NOMO-1 treated with DMSO at 0.1 percent for 48 hours (cell line): ENCODE data around the gene C2orf42.
A peak's percentile ranks its signal among the peaks of the same experiment; 100 is the strongest.
"Not testable (repeated sequence)": the region's sequence is repeated elsewhere in the genome, so short reads cannot be mapped to it uniquely, and the experiment has no call there.

Experiments
- DNase-seq: peaks from one replicate; lab custom pipeline; 2025; ENCODE audit not compliant: unreplicated experiment; lab: John Stamatoyannopoulos, UW

C2orf42 gene

DNA sequence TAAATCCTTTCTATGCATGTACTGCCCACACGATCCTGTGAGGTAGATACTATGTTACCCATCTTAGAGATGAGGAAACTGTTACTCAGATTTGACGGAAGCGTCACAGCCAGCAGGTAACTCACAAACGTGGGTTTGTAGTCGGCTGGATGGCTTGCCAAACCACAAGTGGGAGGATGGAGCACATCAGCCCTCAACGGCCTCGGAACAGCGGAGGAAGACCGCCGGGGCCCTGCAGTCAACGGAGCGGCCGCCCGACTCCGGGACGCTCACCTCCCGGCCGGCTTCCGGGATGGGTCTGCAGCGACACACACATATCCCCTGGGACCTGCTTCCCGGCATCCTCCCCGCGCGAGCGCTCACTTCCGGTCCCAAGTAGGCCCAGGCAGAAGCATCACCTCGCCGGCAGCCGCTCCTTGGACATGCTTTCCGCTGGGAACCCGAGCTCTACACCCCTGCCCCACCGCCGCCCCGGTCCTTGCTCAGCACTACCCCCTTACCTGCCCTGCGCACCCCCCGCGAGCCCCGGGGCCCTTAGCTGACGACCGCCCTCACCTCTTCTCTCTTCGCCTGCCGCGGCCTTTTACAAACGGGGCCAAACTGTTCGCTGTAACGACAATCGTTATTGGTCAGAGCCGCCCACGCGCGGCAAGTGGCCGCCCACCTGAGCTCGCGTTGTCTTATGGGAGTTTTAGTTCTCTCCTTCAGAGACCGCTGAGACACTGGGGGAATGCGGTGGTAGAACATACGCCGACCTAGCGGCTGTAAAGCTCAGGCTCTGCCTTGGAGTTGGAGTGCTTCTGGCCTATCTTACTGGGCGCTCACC, at the start of gene C2orf42:
C2orf42 (minus strand) TSS at position 602 of the 826 bp plus-strand sequence. CDS start 9,034 bp downstream, outside the sequence.
- DNase-seq: peak; percentile 97

DNA sequence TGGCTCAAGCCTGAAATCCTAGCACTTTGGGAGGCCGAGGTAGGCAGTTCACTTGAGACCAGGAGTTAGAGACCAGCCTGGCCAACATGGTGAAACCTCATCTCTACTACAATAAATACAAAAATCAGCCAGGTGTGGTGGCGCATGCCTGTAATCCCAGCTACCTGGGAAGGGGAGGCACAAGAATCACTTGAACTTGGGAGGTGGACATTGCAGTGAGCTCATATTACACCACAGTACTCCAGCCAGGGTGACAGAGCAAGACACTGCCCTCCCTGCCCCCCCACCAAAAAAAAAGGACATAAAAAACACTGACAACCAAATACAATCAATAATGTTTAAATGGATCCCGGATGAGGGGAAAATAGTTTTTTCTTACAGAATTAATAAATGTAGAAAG, 49.8 kb upstream of the C2orf42 start:
- no peak for DNase-seq

DNA sequence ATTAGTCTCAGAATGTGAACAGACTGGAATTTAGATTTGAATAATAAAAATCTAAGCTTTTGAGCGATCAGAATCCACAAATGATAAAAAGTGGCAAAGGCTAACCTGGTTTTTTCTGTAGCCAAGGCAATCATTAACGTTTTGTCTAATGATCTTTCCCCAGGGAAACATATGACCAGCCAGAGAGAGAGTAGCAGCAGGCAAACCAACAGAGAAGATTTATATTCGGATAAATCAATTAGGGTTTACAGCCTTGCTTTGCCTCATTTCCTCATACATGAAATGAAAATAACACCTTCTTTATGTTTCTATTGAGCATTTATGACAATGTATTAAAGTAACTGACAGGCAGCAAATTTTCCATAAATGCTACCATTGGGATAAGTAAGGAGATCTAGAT, 43.1 kb upstream of the C2orf42 start:
- no peak for DNase-seq

DNA sequence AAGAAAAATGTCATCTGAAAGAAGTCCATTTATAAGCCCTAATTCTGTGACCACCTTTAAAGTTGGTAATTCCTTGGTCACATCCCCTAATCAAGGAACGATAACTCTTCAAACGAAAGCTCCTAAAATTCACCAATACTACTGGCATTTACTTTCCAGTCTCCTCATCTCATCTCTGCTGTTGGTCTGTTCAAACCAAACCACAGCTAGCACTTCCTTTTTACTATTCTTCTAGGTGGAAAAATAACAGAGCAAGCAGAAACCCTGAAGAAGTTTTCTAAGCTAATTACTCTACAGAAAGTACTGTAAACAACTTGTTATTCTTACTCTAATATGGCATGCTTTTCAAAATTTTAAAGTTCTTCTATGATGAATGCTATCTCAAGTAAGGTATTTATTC, 36.0 kb upstream of the C2orf42 start:
- DNase-seq: no peak

DNA sequence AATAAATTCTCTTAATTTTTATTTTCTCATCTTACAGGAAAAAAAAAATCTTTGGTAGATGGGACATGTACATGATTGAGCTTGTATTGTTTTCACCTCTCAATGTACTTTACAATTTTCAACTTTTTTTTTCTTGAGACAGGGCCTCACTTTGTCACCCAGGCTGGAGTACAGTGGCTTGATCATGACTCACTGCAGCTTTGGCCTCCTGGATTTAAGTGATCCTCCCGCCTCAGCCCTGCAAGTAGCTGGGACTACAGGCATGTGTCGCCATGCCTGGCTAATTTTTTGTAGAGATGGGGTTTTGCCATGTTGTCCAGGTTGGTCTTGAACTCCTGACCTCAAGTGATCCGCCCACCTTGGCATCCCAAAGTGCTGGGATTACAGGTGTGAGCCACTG, 32.5 kb upstream of the C2orf42 start:
- not testable (repeated sequence) for DNase-seq

DNA sequence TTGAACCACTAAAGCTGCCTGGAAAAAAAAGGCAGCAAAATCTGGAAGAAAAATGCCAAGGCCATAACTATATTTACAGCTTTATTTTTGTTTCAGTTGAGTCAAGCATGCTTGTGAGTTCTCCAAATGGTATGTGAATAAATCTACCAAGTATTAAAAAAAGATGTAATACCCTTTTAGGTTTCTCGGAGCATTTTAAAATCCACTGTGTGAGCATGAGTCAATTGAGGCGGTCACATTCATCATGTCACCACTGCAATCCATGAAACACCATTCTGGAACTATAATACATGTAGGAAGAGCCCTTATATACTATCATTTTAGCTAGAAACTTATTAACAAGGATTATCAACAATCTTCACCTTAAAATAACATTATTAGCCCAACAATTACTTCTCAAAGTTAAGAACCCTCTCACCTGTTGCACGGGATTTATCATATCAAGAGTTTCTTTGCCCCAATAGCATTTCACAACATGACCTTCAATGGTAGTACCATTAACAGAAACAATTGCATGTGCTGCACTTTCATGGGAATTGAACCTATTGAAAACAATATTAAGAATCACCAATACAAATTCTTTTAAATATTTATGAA, 24.2 kb upstream of the C2orf42 start:
- no peak for DNase-seq

DNA sequence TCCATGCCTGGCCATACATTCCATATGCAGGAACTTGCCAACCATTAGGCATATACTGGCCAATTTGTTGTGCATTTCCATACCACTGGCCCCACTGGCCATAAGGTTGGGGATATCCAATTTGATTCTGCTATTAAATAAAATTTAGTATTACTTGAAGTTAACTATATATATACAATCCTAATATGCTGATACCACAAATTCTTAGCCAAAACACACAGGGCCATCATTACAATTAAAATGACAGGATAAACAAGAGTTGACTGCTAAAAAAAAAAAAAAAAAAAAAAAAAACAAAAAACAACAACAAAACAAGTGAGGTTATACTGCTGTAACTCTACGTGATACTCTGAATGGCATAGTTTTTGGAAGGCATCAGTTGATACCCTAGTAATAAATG, 23.5 kb upstream of the C2orf42 start:
- DNase-seq: no peak

DNA sequence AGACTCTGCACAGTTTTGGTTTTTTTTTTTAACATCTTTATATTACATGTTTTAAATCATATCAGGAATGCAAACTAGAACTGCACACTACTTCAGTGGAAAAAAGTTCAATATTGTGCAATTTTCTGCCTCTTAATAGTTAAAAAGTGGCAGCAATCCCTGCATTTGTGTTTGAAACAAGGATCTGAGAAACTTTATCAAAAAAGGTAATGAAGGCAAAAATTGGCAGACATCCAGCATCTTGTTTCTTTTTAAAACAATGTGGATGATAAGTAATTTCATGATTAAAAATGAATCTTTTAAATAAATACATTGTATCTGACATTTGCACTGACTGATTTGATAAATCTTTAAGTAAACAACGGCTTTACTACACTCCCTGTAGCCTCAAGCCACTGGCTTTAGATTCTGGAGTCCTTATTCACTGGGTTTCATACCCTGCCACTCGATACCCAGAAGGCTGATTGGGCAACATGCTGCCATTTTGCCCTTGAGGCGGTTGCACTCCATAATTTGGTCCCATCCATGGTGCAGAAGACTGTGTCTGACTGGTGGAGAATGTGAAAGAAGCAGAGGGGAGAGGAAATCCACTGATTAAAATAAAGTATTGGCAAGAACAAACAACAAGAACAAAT, 21.6 kb upstream of the C2orf42 start:
- DNase-seq: no peak

DNA sequence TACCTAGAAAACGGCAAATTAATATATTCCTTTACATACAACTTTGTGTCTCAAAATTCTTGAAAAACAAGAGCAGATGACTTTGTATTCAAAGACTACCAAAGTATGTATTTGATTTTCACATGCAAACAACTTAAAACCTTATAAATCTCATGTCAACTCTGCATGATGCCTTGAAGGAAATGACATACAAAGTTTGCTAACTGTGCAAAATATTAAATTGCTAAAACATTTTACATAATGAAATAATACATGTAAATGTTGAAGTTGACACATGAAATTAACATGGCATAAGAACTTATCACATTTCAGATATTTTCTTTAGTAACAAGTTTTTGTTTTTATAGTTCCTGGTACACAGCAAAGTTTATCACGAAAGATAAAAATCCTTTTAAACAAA, 20.8 kb upstream of the C2orf42 start:
- no peak for DNase-seq

DNA sequence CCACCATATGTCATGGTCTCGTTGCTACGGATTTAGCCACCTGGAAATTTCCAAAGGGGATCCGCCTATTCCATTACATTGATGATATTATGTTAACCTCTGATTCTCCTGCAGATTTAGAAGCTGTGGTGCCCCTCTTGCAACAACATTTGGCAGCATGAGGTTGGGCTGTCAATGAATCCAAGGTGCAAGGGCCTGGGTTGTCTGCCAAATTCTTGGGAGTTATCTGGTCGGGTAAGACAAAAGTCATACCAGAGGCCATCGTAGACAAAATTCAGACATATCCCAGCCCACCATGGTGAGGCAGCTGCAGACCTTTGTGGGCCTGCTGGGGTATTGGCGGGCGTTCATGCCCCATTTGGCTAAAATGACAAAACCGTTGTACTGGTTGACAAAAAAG, 13.6 kb upstream of the C2orf42 start:
- DNase-seq: no peak

DNA sequence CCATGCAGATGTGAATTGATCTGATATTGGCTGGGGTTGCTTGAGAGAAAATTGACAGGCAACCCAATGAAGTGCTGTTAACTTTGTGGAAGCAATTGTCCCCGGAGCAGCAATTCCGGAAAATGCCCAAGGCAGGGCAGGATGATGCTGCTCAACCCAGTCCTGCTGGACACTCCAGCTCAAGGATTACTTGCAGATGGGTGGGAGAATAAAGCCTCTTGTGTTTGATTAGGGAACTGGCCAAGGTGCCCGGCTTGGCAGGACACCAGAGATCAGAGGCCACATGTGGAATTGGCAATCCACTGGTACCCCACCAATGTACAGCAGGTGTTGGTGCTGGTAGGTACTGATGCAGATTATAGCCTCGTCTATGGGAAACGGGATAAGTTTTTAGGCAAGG, 12.3 kb upstream of the C2orf42 start:
- DNase-seq: no peak

DNA sequence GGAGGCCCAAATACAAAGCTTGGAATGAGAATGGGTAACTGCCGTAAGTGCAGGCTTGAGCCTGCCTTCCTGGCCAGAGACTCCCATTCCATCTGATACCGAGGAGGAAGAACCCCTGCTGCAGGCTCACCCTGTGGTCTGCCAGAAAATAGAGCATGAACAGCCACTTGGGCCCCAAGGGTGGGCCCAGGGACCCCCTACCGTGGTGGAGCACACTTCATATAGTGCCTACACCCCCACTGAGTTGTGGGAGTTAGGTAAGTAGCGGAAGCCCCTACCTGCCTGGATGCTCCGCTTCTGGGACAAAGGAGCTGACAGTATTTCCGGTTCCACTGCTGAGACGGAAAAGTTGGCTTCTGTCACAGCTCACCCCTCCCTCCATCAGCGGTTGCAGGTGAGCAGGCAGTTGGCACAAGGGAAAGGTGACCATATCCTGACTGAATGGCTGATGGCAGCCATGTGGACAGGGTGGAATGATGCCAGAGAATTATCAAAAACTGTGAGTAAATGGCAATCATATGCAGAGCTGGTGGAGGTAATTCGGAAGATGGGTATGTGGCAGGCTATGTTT, 11.5 kb upstream of the C2orf42 start:
- DNase-seq: no peak

DNA sequence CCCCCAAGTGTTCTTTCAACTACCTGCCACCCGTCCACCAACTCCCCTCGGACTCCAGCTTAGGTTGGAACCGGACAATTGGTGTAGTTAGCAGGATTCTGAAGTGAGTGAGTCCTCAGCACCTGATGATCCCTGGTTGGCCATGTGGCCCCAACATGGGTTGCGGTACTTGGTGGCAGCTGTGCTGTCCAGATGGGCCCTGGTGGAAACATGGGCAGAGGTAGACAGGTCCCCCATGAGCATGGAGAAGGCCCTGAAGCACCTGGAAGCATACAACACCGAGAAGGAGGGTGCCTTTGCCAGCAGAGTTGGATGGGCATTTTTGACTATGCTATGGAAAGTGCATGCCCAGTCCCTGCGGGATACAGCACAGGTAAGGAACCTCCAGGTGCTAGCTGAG, 11.0 kb upstream of the C2orf42 start:
- no peak for DNase-seq

DNA sequence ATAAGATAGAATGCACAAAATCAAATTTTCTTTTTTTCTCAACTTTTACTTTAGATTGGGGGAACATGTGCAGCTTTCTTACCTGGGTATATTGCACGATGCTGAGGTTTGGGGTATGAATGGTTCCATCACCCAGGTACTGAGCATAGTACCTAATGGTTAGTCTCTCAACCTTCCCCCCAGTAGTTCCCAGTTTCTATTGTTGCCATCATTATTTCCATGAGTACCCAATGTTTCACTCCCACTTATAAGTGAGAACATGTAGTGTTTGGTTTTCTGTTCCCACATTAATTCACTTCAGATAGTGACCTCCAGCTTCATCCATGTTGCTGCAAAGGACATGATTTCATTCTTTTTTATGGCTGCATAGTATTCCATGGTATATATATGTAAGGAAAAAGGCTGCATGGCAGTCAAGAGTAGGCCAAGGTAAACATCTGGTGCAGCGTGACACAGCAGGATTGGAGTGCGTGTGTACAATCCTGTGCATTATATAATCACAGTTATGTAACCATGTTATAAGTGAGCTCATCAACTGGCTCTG, 10.5 kb upstream of the C2orf42 start:
- DNase-seq: no peak

DNA sequence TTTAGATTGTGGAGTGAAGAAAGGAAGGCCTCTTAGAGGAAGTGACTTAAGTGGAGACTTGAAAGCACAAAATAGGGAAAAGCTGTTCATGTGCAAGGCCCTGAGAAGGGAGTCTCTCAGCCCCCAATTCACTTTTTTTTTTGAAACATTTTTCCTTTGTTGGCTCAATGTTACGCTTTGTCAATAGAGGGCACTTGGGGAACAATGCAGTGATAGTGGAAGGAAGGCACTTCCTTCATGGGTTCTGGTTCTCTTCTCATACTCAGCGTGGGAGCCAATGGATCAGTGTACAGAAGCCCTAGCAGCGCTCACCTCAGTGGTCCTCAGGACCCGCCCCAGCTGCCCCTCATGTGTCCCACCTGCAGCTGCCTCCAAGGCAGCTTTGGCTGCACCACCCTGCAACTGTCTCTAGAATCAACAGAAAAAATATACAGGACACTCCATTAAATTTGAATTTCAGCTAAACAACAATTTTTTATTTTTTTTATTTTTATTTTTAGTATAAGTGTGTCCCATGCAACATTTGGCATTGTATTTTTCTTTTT, 8.6 kb upstream of the C2orf42 start:
- DNase-seq: no peak

DNA sequence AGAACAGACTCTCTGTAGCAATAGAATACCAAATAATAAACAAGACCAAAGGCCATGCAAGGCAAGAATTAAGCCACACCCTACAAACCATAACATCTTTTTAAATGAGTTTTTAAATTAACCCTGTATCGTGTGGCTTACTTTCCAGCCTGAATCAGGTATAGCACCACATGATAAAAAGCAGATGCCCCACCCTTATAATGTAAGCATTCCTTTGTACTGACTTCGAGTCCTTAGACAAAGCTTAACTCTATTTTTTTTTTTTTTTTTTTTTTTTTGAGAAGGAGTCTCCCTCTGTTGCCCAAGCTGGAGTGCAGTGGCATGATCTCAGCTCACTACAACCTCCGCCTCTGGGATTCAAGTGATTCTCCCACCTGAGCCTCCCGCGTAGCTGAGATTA, 1.7 kb upstream of the C2orf42 start:
- DNase-seq: no peak

DNA sequence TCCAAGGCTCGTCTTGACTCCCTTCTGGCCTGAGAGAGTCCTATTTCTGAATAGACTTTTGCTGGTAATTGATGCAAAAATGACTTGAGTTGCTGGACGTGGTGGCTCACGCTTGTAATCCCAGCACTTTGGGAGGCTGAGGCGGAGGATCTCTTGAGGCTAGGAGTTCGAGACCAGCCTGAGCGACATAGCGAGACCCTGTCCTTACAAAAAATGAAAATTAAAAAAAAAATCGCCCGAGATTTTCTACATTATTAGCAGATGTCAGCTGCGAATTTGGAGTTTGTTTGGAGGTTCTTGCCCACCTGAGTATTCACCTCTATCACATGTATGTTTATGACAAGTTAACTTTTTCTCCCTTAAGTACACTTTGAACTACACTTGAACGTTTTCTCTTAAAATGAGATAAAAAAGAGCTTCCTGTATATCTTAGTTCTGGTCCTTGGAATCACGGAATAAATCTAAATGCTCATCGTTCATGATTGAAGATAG, 471 bp upstream of the C2orf42 start:
- DNase-seq: no peak

DNA sequence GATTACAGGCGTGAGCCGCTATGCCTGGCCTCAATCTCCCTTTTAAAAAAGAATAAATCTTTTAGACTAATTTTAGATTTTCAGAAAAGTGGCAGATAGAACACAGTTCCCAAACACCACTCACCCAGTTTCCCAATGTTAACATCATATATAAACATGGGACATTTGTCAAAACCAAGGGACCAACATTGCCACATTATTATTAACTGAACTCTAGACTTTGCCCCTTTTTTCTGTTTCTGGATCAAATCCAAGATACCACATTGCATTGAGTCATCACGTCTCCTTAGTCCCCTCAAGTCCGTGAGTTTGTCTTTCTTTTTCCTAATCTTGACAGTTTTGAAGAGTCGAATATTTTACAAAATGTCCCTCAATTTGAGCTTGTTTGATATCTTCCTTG, 2.4 kb downstream of the C2orf42 start:
- DNase-seq: no peak

DNA sequence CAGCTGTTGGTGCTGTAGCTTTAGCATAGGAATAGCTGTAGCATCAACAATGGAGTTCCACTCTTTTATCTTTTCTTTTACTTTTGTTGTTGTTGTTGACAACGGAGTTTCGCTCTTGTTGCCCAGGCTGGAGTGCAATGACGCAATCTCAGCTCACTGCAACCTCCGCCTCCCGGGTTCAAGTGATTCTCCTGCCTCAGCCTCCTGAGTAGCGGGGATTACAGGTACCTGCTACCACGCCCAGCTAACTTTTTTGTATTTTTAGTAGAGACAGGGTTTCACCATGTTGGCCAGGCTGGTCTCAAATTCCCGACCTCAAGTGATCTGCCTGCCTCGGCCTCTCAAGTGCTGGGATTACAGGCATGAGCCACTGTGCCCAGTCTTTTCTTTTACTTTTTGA, 3.6 kb downstream of the C2orf42 start:
- DNase-seq: not testable (repeated sequence)

DNA sequence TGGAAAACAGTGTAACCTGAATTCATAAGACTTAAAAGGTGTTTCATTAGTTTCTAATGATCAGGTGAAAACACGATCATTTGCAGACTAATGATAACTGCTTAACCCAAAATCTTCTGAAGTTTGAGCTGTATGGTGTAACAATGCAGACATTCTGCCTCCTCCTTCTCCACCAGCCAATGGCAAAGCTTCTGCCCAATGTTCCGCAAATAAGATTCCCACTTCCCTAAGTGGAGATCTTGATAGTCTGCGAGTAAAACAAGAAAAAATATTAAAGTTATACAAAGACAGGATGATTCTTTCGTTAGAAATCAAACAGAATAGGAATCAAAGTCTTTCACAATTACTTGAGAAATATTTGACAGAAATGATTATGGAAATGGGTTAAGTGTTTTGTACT, 8.1 kb downstream of the C2orf42 start:
- no peak for DNase-seq

DNA sequence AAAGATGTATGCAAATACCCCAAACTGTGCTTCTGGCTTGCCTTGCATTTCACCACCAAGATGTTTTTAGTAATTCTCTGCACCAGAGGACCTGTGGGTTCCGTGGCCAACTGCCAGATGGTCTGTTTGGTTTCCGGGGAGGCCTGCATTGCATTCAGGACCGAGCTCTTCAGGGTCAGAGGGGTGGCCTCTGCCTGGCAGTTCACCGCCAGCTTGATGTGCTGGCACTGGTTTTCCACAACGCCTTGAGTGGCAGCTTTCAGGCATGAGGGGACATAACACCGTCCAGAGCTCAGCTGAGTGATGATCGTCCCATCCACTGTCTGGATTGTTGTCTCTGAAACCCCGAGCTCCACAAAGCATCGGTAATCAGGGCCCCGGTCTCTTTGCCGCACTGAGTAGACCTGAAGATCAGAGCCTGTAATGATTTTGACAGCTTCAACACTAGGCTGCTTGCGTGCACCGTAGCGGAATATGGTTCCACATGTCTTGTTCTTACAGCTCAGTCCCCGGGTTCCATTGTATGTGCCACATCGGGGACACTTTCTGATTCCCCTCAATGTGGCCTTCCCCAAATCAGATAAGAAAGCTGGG, 9.4 kb downstream of the C2orf42 start:
- DNase-seq: no peak
